Activated T-cell treated with anti-CD3 and anti-CD28 coated beads for 1 hour (primary cell): ENCODE measurements around the gene SCTR.

Experiments used
- DNase-seq: peaks from one replicate; pipeline ENCODE4 v3.0.0-alpha.2; 2020; ENCODE audit warnings: low read depth

Gene SCTR

GRCh38 chr2:119442850-119443249 lies 81.4 kb downstream of the SCTR start:
- DNase-seq = no peak

GRCh38 chr2:119442226-119442619 lies 82.1 kb downstream of the SCTR start:
- no peak for DNase-seq

DNA sequence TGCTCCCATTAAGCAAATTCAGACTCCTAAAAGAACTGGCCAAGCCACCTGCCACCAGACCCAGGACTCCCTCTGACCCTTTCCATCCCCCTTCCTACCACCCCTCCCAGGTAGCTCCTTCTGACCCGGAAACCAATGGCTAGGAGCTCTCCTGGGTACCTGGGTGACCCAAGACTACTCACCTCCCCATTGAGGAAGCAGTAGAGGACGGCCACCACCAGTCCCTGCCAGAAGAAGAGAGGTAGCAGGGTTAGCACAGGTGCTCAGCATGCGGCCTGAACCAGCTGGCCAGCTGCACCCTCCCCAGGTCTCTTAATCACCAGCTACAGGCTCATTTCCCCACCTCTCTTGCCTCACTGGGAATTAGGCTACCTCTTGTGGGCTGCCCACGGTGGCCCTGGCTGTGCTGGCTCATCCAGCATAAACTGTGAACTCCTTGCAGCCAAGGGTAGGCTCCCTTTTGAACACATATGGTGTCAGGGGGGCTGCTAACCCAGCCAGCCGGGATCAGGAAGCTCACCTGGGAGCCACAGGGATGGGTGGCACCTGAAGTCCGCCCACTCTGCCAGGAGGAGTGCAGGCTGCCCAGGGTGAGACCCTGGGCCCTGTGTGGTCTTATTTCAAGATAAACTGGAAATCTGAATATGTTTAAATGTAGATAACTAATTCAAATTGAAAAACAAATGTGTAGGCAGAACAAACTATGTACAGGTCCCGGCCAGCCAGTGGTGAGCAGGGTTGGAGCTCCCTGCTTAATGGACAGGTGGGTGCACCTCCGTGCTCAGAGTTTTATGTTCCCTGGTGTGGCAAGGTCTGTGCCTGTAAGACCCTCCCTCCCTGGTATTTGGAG lies 82.7 kb downstream of the SCTR start:
- no peak for DNase-seq

- no peak for DNase-seq
These were observed 83.4 kb downstream of the SCTR start for GRCh38 chr2:119440873-119441272.

- DNase-seq = no peak
These were observed 83.8 kb downstream of the SCTR start for GRCh38 chr2:119440501-119440870.

- DNase-seq = no peak
These were observed 84.4 kb downstream of the SCTR start for GRCh38 chr2:119439574-119440500.

DNA sequence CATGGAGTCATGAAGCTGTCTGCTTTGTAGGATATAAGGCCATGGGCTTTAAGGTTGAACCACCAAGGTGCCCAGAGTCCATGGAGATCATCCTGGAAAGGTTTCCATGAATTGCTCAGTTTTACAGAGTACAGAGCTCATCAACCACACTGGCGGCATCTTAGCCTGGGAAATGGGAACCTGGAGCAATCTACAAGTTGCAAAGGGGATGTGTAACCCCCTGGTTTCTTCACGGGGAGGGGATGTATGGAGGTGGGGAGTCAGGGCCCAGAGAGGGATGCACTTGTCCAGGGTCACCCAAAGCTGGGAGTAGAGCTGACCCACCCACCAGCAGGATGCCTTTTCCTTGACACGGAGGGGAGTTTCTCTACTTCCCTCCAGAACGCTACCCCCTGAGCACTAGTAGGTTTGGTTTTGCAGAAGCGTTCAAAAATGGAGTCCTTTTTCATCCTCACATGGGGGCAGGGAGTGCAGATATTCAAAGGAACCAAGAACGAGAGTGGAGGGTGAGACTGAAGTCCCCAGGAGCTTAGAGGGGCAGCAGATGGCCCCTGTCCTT lies 85.5 kb downstream of the SCTR start:
- no peak for DNase-seq

GRCh38 chr2:119438128-119438656 lies 86.1 kb downstream of the SCTR start:
- no peak for DNase-seq

DNA sequence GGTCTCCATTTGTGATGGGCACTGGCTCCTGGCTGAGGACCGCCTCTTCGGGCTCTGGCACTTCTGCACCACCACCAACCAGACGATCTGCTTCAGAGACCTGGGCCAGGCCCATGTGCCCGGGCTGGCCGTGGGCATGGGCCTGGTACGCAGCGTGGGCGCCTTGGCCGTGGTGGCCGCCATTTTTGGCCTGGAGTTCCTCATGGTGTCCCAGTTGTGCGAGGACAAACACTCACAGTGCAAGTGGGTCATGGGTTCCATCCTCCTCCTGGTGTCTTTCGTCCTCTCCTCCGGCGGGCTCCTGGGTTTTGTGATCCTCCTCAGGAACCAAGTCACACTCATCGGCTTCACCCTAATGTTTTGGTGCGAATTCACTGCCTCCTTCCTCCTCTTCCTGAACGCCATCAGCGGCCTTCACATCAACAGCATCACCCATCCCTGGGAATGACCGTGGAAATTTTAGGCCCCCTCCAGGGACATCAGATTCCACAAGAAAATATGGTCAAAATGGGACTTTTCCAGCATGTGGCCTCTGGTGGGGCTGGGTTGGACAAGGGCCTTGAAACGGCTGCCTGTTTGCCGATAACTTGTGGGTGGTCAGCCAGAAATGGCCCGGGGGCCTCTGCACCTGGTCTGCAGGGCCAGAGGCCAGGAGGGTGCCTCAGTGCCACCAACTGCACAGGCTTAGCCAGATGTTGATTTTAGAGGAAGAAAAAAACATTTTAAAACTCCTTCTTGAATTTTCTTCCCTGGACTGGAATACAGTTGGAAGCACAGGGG lies 87.1 kb downstream of the SCTR start:
- DNase-seq = no peak

DNA sequence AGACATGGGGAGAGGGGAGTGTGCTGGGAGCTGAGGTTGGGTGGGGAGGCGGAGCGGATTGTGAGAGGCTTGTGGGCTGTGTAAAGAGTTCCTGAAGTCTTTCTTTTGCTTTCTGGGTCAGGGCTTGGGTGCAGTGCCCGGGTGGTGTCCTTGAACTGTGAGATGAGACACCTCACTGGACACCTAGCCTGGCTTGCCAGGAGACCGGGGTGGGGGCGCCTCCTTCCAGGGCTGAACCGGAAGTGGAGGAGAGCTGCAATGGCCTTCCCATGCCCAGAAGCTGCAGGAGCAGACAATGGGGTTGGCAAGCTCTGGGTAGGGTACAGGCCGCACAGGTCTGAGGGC lies 88.4 kb downstream of the SCTR start:
- DNase-seq = no peak

- DNase-seq = no peak
These were observed 89.0 kb downstream of the SCTR start for GRCh38 chr2:119435081-119435952.

- DNase-seq = no peak
These were observed 89.6 kb downstream of the SCTR start for GRCh38 chr2:119434664-119435063.

- no peak for DNase-seq
These were observed 90.5 kb downstream of the SCTR start for GRCh38 chr2:119433636-119434327.

- no peak for DNase-seq
These were observed 91.3 kb downstream of the SCTR start for GRCh38 chr2:119432851-119433522.

- no peak for DNase-seq
These were observed 92.1 kb downstream of the SCTR start for GRCh38 chr2:119431976-119432850.

GRCh38 chr2:119431155-119431975 lies 92.9 kb downstream of the SCTR start, which contains the start of gene TMEM37:
TSS of gene TMEM37 (plus strand) at chr2:119431854. CDS start at chr2:119431904, 50 bp downstream.
- no peak for DNase-seq

- no peak for DNase-seq
These were observed 94.2 kb downstream of the SCTR start for GRCh38 chr2:119430023-119430498.
